ENCODE data around the gene PFN1. TPM values are rescaled to one million over a fixed set of nuclear protein-coding genes. Genes with fewer than 3 reads are reported as not detected.

PFN1 gene
- total RNA-seq, 1 donor from 2014 or later: 811 TPM

DNA sequence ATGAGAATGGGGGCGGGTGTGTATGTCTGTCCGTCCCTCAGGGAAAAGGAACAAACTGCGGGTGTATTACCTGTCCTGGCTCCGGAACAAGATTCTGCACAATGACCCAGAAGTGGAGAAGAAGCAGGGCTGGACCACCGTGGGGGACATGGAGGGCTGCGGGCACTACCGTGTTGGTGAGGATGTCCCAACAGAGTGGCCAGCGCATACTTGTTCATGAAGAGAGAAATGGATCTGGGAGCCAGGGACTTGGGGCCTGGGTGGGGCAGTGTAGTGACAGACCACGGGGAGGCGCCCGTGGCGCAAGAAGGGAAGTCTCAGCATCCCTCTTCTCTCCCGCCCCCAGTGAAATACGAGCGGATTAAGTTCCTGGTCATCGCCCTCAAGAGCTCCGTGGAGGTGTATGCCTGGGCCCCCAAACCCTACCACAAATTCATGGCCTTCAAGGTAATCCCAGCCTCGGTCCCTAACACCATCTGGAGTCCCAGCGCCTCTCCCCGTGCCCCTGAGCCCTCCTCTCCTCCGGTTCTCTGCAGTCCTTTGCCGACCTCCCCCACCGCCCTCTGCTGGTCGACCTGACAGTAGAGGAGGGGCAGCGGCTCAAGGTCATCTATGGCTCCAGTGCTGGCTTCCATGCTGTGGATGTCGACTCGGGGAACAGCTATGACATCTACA lies 52.5 kb downstream of the PFN1 start:
- H3K4me3 ChIP-seq: no peak overlapping the region
- TF ChIP-seq POLR2A (IDR thresholded peaks at IDR 0.05) (no peak), POLR2AphosphoS5 (IDR thresholded peaks at IDR 0.05; ENCODE audit: insufficient read depth in 1 of 2, low read depth in 1 of 2) (no peak)
- no peaks in the 10 kb centered on the region for H3K9me3 ChIP-seq
- peaks cover 20% of the 10 kb centered on the region for H3K4me1 ChIP-seq
- no peak overlapping the region for H3K27ac ChIP-seq
- peaks cover 0 to 68% of the 10 kb centered on the region in 2 donors for H3K36me3 ChIP-seq
- intact Hi-C loops (cut with DNase I): no loop called here
- DNase-seq (ENCODE audit: extremely low spot score in 2 of 2): no peak
- no peaks in the 10 kb centered on the region for H3K27me3 ChIP-seq

Small RNA genes lying within 50 kb of the gene (microRNA-seq; reads per million reads assigned to microRNA genes)
- gene MIR6864 (ENCODE audit: borderline number of aligned reads, borderline replicate concordance): not detected
- not detected for gene MIR6865 (ENCODE audit: borderline number of aligned reads, borderline replicate concordance)

Small RNA genes lying within 50 kb of the gene (small RNA-seq; reads per million reads assigned to genes)
- gene MIR6864: not detected
- 0.26 reads per million for gene MIR6865

Other genes starting within 250 kb of the PFN1 start
- 19.4 TPM for gene PELP1, start 244.4 kb downstream of the PFN1 start, total RNA-seq
- 28.0 TPM for gene ARRB2, start 237.9 kb downstream of the PFN1 start, total RNA-seq
- 28.5 TPM for gene MED11, start 217.1 kb downstream of the PFN1 start, total RNA-seq
- not detected for gene ZMYND15, start 208.7 kb downstream of the PFN1 start, total RNA-seq
- gene CXCL16, start 208.6 kb downstream of the PFN1 start, total RNA-seq: 6.4 TPM
- not detected for gene TM4SF5, start 176.6 kb downstream of the PFN1 start, total RNA-seq
- 12.5 TPM for gene VMO1, start 162.2 kb downstream of the PFN1 start, total RNA-seq
- gene GLTPD2, start 159.6 kb downstream of the PFN1 start, total RNA-seq: not detected
- 110 TPM for gene PSMB6, start 152.4 kb downstream of the PFN1 start, total RNA-seq
- 63.6 TPM for gene PLD2, start 141.4 kb downstream of the PFN1 start, total RNA-seq
- 120 TPM for gene MINK1, start 115.2 kb downstream of the PFN1 start, total RNA-seq
- 1.7 TPM for gene C17orf107, start 49.0 kb downstream of the PFN1 start, total RNA-seq
- 0.98 TPM for gene CHRNE, start 45.4 kb downstream of the PFN1 start, total RNA-seq
- gene GP1BA, start 16.3 kb downstream of the PFN1 start, total RNA-seq: not detected
- 45.7 TPM for gene SLC25A11, start 8.5 kb downstream of the PFN1 start, total RNA-seq
- gene RNF167, start 8.3 kb downstream of the PFN1 start, total RNA-seq: 54.3 TPM
- 5.6 TPM for gene ENO3, start 2.6 kb upstream of the PFN1 start, total RNA-seq
- 34.6 TPM for gene SPAG7, start 19.3 kb upstream of the PFN1 start, total RNA-seq
- gene CAMTA2, start 39.1 kb upstream of the PFN1 start, total RNA-seq: 36.3 TPM
- 1.7 TPM for gene INCA1, start 49.0 kb upstream of the PFN1 start, total RNA-seq
- 46.9 TPM for gene KIF1C, start 49.4 kb upstream of the PFN1 start, total RNA-seq
- 0.49 TPM for gene SLC52A1, start 86.9 kb upstream of the PFN1 start, total RNA-seq
- gene ZFP3, start 129.9 kb upstream of the PFN1 start, total RNA-seq: 3.4 TPM
- 4.9 TPM for gene ZNF232, start 163.3 kb upstream of the PFN1 start, total RNA-seq
- gene USP6, start 167.5 kb upstream of the PFN1 start, total RNA-seq: 0.49 TPM
- gene ZNF594, start 243.3 kb upstream of the PFN1 start, total RNA-seq: 13.8 TPM